HAP-1 (cell line): Measurements from ENCODE around the gene CNOT3.
A peak's percentile ranks its signal among the peaks of the same experiment; 100 is the strongest.
"Not testable (repeated sequence)": the region's sequence is repeated elsewhere in the genome, so short reads cannot be mapped to it uniquely, and the experiment has no call there.

Source experiments
- DNase-seq, 2 experiments: peaks; one replicate each; pipeline ENCODE4 v3.0.0-alpha.2; 2016 to 2020; ENCODE audit warnings: low spot score in 2 of 2
- H3K27me3 ChIP-seq: fragments of 250-450 bp; sonication (Bioruptor Pico); 2 replicates; pipeline ENCODE4 v1.5.1; 2020; ENCODE audit warnings: low read depth, mild to moderate bottlenecking, moderate library complexity
- H3K36me3 ChIP-seq: fragments of 250-450 bp; sonication (Bioruptor Pico); replicated peaks from 2 replicates; pipeline ENCODE4 v1.5.1; 2020; ENCODE audit warnings: mild to moderate bottlenecking
- H3K4me1 ChIP-seq: fragments of 250-450 bp; sonication (Bioruptor Pico); 2 replicates; pipeline ENCODE4 v1.5.1; 2020; ENCODE audit warnings: mild to moderate bottlenecking
- H3K4me3 ChIP-seq: fragments of 250-450 bp; sonication (Bioruptor Pico); 2 replicates; pipeline ENCODE4 v1.5.1; 2020; ENCODE audit warnings: mild to moderate bottlenecking, moderate library complexity
- H3K9me3 ChIP-seq: fragments of 250-450 bp; sonication (Bioruptor Pico); 2 replicates; pipeline ENCODE4 v1.5.1; 2020; ENCODE audit warnings: mild to moderate bottlenecking, moderate library complexity
- in situ Hi-C: fragments of 300-500 bp; cut with MboI; formaldehyde crosslinking; loops from 3 replicates; pipeline ENCODE4 v1.14.3; 2020; ENCODE audit warnings: low sequenced_read_pairs, inconsistent platforms, mixed read lengths

The CNOT3 gene

DNA sequence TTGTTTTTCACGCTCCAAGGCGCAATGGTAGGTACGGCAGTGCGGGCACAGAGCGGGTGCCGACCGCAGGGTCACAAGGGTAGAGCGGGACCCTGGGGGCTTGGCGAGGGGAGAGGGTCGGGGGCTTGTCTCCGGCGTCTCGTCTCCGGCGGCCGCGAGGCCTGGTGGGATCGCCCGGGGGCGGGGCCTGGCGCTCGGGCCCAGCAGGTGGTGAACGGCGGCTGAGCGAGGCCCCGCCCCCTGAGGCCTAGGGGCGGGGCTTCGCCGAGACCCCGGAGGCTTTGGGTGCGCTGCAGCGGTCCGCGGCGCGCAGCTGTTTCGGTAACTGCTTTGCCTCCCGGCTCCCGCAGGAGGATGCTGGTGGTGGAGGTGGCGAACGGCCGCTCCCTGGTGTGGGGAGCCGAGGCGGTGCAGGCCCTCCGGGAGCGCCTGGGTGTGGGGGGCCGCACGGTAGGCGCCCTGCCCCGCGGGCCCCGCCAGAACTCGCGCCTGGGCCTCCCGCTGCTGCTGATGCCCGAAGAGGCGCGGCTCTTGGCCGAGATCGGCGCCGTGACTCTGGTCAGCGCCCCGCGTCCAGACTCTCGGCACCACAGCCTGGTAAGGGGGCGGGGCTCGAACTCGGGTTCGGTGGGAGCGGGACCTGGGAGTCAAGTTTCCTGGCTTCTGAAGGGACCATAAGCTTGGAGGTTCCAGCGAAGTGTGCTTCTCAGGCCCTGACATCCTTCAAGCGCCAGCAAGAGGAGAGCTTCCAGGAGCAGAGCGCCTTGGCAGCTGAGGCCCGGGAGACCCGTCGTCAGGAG, 53.6 kb downstream of the CNOT3 start, which contains the start of gene TSEN34:
TSS of gene TSEN34 (plus strand) at position 298 of the 800 bp plus-strand sequence. CDS start at position 355, 57 bp downstream.
- Histone ChIP-seq H3K4me3 (peak within 1 kb of the TSS; percentile 99), H3K9me3 (no peaks in the 10 kb centered on the region), H3K36me3 (peaks cover 27% of the 10 kb centered on the region), H3K4me1 (peaks cover 6% of the 10 kb centered on the region; the same call in 1 of the 2 replicates), H3K27me3 (no peaks in the 10 kb centered on the region)
- in situ Hi-C loops: loop anchor here (25.0 kb wide), 1 partner anchor 1471 kb away; the partner anchor contains the start of gene U2AF2
- DNase-seq: peak; percentile 83 to 91

DNA sequence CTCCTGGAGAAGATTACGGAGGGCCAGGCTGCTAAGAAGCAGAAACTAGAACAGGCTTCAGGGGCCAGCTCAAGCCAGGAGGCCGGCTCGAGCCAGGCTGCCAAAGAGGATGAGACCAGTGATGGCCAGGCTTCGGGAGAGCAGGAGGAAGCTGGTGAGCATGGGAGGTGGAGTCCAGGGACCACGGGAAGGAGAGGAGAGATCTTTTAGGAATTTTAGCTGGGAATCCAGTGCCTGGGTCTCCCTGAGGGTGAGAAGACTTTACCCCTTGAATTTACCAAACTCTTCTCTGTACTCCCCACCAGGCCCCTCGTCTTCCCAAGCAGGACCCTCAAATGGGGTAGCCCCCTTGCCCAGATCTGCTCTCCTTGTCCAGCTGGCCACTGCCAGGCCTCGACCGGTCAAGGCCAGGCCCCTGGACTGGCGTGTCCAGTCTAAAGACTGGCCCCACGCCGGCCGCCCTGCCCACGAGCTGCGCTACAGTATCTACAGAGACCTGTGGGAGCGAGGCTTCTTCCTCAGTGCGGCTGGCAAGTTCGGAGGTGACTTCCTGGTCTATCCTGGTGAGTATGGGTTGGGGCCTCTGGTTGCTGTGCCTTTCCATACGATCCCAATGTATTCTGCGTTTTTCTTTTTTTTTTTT, 54.4 kb downstream of the CNOT3 start:
- Histone ChIP-seq H3K36me3 (peaks cover 22% of the 10 kb centered on the region), H3K4me1 (peaks cover 6% of the 10 kb centered on the region; the same call in 1 of the 2 replicates), H3K27me3 (no peaks in the 10 kb centered on the region), H3K4me3 (peak overlapping the region; percentile 99), H3K9me3 (no peaks in the 10 kb centered on the region)
- DNase-seq: no peak
- in situ Hi-C loops: loop anchor here (25.0 kb wide), 1 partner anchor 1470 kb away; the partner anchor contains the start of gene U2AF2

DNA sequence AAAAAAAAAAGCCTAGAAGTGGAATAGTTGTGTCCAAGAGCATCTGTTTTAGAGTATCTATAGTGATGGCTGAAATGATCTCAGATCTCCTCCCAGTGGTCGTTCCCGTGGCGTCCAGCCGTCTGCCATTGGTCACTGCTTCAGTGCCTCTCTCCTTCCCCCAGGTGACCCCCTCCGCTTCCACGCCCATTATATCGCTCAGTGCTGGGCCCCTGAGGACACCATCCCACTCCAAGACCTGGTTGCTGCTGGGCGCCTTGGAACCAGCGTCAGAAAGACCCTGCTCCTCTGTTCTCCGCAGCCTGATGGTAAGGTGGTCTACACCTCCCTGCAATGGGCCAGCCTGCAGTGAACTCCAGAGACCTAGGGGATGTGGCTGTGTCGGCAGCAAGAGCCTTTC, 55.4 kb downstream of the CNOT3 start:
- Histone ChIP-seq H3K9me3 (no peaks in the 10 kb centered on the region), H3K4me3 (no peak overlapping the region), H3K36me3 (peaks cover 18% of the 10 kb centered on the region), H3K4me1 (peaks cover 6% of the 10 kb centered on the region; the same call in 1 of the 2 replicates), H3K27me3 (no peaks in the 10 kb centered on the region)
- in situ Hi-C loops: loop anchor here (25.0 kb wide), 1 partner anchor 1469 kb away; the partner anchor contains the start of gene U2AF2
- DNase-seq: no peak

DNA sequence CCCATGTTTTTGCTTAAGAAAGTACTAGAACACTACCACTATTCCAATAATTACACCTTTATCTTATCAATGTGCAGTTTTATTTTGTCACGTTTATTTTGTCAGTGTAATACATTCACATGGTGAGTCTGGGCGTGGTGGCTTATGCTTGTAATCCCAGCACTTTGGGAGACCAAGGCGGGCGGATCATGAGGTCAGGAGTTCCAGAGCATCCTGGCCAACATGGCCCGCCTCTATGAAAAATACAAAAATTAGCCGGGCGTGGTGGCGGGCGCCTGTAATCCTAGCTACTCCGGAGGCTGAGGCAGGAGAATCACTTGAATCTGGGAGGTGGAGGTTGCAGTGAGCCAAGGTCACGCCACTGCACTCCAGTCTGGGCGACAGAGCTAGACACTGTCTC, 56.9 kb downstream of the CNOT3 start:
- H3K4me3 ChIP-seq, H3K27me3 ChIP-seq, H3K4me1 ChIP-seq, H3K9me3 ChIP-seq, DNase-seq: not testable (repeated sequence)
- in situ Hi-C loops: loop anchor here (25.0 kb wide), 1 partner anchor 1468 kb away; the partner anchor contains the start of gene U2AF2
- peaks cover 18% of the 10 kb centered on the region for H3K36me3 ChIP-seq

DNA sequence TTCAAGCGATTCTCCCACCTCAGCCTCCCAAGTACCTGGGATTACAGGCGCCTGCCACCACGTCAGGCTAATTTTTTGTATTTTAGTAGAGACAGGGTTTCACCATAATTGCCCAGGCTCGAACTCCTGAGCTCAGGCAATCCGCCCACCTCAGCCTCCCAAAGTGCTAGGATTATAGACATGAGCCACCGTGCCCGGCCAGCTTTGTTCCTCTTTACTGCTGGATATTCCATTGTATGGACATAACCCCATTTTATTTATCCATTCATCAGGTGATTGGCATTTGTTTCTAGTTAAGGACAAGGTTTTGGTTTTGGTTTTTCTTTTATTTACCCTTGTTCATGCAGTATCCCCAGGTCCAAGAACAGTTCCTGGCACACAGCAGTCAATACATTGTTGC, 59.0 kb downstream of the CNOT3 start:
- Histone ChIP-seq H3K27me3 (no peaks in the 10 kb centered on the region), H3K36me3 (peaks cover 26% of the 10 kb centered on the region), H3K9me3 (no peaks in the 10 kb centered on the region), H3K4me1 (peaks cover 8% of the 10 kb centered on the region), H3K4me3 (no peak overlapping the region)
- in situ Hi-C loops: loop anchor here (25.0 kb wide), 1 partner anchor 1466 kb away; the partner anchor contains the start of gene U2AF2
- DNase-seq: no peak

DNA sequence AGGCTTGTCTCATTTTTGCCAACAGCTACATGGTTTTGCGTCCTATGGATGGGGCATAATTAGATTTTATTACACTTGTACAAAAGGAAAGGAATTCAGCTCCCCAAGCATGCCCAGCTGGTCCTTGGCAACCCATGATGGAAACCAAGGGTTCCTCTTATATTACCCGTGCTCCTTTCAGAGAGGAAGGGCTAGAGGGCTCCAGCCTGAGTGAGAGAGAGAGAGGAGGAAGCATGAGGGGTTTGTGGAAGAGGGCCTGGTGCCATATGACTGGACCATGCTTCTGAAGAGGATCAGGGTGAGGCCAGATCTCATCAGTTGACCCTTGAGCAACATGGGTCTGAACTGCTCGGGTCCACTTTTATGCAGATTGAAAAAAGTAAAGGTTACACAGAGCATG, 59.6 kb downstream of the CNOT3 start:
- H3K27me3 ChIP-seq: no peaks in the 10 kb centered on the region
- no peaks in the 10 kb centered on the region for H3K9me3 ChIP-seq
- no peak overlapping the region for H3K4me3 ChIP-seq
- in situ Hi-C loops: loop anchor here (25.0 kb wide), 1 partner anchor 1465 kb away; the partner anchor contains the start of gene U2AF2
- DNase-seq: no peak
- H3K4me1 ChIP-seq: peaks cover 12% of the 10 kb centered on the region
- peaks cover 32% of the 10 kb centered on the region for H3K36me3 ChIP-seq

DNA sequence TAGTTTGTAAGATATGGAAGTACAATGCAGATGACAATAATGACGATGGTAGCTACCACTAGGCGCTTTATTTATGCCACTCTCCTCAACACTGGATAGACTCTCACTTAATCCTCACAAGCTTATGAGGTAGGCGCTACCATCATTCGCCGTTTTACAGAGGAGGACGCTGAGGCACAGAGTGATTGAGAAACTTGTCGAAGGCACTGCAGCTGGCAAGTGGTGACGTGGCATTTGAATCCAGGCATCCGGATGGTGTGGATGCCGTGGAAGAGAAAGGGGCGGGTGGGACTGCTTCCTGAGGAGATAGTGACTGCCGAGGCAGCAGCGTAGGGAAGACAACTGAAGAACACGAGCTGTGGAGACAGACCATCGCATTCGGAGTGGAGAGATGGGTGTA, 61.8 kb downstream of the CNOT3 start:
- H3K4me1 ChIP-seq: peaks cover 28% of the 10 kb centered on the region

DNA sequence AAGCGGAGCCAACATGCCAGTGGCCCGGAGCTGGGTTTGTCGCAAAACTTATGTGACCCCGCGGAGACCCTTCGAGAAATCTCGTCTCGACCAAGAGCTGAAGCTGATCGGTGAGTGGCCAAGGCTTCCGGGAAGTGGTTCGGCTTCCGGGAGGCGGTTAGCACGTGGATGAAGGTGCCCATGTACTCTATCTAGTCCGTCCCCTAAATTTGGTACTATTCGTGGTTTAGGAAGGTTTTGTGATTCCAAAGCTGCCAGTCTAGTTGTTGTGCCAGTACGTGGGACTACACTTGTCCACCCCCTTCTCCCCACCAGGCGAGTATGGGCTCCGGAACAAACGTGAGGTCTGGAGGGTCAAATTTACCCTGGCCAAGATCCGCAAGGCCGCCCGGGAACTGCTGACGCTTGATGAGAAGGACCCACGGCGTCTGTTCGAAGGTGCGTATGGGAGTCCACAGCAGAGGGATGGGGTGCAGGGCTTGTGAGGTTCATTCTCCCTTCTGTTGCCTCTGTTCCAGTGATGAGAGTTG, 63.7 kb downstream of the CNOT3 start:
- no peak for DNase-seq
- Histone ChIP-seq H3K36me3 (peaks cover 55% of the 10 kb centered on the region), H3K4me1 (peaks cover 29% of the 10 kb centered on the region), H3K27me3 (no peaks in the 10 kb centered on the region), H3K4me3 (peak overlapping the region; percentile 79), H3K9me3 (no peaks in the 10 kb centered on the region)
- in situ Hi-C loops: no loop called here

More for the DNA sequence above, 61.8 kb downstream of the CNOT3 start:
- no peak for DNase-seq
- Histone ChIP-seq H3K4me3 (no peak overlapping the region), H3K27me3 (no peaks in the 10 kb centered on the region), H3K36me3 (peaks cover 39% of the 10 kb centered on the region), H3K9me3 (no peaks in the 10 kb centered on the region)
- in situ Hi-C loops: loop anchor here (25.0 kb wide), 1 partner anchor 1463 kb away; the partner anchor contains the start of gene U2AF2

DNA sequence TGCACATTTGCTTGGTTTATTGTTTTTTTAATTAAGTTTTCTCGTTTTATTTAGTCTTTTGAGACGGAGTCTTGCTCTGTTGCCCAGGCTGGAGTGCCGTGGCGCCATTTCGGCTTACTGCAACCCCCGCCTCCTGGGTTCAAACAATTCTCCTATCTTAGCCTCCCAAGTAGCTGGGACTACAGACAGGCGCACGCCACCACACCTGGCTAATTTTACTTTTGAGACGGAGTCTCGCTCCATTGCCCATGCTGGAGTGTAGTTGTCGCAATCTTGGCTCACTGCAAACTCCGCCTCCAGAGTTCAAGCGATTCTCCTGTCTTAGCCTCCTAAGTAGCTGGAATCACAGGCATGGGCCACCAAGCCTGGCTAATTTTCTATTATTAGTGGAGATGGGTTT, 64.4 kb downstream of the CNOT3 start:
- Histone ChIP-seq H3K4me3 (peak overlapping the region; percentile 79), H3K4me1 (peaks cover 29% of the 10 kb centered on the region), H3K27me3 (no peaks in the 10 kb centered on the region), H3K36me3 (peaks cover 62% of the 10 kb centered on the region), H3K9me3 (no peaks in the 10 kb centered on the region)
- DNase-seq: no peak
- in situ Hi-C loops: no loop called here

DNA sequence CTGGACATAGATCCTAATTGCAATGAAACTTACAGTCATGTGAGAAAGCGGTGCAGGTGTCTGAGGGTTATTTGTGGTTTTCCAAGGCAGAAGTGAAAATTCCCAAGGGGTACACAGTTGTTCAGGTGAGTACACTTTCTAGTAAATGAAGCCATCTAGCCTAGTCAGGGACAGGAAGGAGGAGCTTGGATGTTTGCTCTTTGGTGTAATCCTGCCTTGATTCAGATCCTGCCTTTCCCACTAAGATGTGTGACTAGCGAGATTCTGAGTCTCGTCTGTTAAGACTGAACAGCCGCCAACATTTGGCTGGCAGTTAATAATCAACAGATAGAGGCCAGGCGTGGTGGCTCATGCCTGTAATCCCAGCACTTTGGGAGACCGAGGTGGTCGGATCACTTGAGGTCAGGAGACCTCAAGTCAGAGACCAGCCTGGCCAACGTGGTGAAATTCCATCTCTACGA, 65.6 kb downstream of the CNOT3 start:
- Histone ChIP-seq H3K9me3 (no peaks in the 10 kb centered on the region), H3K27me3 (no peaks in the 10 kb centered on the region), H3K4me1 (peaks cover 29% of the 10 kb centered on the region), H3K4me3 (peak overlapping the region; percentile 79; the same call in 1 of the 2 replicates), H3K36me3 (peaks cover 74% of the 10 kb centered on the region)
- in situ Hi-C loops: no loop called here
- no peak for DNase-seq

DNA sequence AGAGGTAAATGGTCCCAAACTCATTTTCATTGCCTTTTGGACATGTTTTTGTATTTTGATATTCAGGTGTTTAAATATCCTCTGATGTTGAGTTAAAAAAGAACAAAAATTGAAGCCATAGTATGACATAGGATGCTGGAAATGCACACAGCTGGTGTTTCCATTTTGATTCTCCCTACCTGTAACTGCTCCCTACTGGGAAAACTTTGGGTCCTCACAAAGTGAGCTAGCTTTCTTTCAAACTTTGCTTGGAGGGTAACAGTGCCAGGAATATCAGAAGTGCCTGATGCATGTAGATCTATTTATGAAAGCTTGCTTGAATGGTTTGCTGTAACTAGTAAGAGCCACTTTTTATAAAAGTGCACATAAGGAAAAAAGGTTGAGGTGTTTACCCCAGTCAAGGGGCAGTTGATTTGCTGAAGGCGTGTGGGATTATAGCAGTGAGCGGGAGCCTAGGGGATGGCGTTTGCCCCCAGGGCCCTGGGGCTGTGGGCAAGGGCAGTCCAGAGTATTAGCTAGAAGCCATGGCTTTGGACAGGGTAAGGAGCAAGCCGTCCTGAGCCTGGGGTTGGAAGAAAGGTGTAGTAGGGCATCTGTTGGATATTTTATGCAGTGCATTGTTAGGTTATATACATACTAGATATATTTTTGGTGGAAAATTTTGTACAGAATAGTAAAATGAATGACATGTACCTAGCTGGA, 67.4 kb downstream of the CNOT3 start:
- in situ Hi-C loops: no loop called here
- peaks cover 77% of the 10 kb centered on the region for H3K36me3 ChIP-seq
- no peaks in the 10 kb centered on the region for H3K9me3 ChIP-seq
- H3K4me1 ChIP-seq: peaks cover 36% of the 10 kb centered on the region
- no peak overlapping the region for H3K4me3 ChIP-seq
- no peak for DNase-seq
- H3K27me3 ChIP-seq: no peaks in the 10 kb centered on the region
